T-helper 22 cell (primary cell): ENCODE measurements around the gene APOA5.

Source experiments
- DNase-seq: peaks from one replicate; pipeline ENCODE4 v3.0.0-alpha.2; 2020; ENCODE audit warnings: low read depth

APOA5 gene

DNA sequence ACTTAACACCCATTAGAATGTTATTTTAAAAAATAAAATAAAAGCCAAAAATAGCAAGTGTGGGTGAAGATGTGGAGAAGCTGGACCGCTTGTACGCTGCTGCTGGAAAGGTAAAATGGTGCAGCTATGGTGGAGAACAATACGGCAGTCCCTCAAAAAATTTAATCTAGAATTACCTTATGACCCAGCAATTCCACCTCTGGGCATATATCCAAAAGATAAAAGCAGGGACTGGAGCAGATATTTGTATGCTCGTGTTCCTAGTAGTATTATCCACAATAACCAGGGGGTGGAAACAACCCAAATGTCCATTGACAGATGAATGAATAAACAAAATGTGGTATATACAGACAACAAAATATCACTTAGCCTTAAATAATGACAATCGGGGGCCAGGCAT lies 6.1 kb upstream of the APOA5 start:
- no peak for DNase-seq

DNA sequence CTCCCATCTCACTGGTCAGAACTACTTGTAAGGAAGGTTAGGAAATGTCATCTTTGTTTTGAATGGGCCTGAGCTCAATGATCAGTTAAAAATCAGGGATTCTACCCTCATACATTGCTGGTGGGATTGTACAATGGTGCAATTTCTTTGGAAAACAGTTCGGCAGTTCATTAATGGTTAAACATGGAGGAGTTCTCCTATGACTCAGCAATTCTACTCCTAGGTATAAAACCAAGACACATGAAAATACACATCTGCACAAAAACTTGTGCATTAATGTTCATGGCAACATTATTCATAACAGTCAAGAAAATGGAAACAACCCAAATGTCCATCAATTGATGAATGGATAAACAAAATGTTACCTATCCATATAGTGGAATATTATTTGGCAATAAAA lies 4.9 kb upstream of the APOA5 start:
- no peak for DNase-seq

DNA sequence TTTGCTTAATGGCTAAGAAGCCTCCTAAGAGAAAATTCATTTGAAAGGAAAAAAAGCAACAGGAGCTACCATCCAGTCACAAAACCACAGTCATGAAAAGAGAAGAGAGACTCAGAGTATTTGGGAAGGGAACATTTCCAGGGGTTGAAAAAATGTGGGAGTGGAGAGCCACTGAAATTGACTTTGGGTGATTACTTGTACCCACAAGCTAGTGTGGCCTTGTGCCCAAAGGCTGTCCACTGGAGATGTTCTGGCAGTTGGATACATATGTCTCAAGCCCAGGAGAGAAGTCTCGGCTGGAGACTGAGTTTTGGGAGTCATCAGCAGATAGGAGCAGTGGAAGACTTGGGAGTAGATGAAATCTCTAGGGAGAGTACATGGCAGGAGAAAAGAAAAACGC lies 3.2 kb upstream of the APOA5 start:
- DNase-seq, result no peak

DNA sequence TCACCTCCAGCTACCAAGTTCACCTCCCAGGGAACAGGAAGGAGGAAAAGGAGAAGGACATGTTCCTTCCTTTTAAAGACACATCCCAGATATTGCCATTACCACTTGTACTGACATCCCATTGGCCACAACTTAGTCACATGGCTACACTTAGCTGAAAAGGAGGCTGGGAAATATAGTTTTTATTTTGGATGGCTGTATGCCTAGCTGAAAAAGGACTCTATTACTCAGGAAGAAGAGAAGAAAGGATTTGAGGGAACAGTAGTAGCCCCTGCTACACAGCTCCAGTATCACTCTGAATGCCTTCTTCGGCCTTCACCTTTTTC lies 2.1 kb upstream of the APOA5 start:
- DNase-seq, result no peak

DNA sequence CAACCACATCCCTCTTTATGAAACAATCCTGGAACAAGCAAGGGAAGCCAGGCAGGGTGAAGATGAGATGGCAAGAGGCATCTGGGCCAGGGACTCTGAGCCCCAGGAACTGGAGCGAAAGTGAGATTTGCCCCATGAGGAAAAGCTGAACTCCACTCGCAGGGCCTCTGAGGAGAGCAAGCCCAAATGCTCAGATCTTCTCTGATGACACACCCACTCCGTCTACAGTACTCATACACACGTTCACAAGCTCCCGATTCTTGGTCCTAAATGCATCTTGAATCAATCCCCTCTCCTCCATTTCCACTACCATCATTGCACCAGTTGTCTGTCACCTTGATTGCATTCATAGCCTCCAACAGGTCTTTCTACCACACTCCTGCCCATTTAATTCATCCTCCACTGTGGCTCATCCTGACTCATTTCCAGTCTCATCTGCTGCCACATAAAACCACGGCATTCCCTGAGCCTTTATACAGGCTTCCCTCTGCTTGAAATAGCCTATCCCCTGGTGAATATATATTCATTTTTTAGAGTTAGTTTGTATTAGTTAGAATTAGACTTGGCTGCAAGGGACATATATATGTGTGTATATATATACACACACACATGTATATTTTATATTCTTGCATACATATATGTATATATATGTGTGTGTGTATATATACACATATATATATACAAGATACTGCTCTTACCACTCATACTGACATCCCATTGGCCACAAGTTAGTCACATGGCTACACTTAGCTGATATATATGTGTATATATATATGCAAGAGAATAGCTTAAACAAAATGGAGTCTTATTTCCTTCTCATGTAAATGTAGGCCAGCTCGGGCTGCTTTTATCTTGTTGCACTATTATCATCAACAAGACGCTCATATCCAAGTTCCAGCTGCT lies 1.4 kb upstream of the APOA5 start:
- no peak for DNase-seq

DNA sequence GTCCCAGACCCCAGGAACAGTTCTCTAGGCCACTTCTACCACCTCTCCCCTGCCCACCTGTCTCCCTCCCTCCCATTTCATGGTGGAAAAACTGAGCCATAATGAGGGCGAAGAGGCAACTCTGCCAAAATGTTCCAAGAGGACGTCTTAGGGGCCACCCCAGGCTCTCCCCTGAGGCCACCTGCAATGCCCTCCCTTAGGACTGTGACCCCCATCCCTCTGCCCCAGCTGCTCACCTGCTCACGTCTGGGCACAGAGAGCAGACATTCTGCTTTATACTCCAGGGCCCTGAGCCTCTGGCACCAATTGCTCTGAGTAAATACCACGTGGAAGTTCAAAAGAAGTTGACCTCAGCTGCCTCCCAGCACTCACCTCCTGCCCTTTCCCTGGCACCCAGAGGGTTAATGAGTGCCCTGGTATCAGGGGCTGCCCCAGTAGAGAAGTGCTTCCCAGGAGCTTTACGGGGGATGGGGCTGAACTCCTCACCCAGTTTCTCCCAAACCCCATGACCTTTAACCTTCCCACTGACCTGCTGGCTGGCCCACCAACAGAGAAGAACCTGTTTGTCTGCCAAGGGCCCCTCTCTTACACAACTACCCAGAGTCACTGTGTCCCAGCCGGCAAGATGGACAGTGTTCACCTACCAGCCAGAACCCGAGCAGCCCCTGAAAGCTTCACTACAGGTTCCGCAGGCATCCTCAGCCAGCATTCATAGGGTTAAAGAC lies 627 bp upstream of the APOA5 start:
- DNase-seq, result no peak

DNA sequence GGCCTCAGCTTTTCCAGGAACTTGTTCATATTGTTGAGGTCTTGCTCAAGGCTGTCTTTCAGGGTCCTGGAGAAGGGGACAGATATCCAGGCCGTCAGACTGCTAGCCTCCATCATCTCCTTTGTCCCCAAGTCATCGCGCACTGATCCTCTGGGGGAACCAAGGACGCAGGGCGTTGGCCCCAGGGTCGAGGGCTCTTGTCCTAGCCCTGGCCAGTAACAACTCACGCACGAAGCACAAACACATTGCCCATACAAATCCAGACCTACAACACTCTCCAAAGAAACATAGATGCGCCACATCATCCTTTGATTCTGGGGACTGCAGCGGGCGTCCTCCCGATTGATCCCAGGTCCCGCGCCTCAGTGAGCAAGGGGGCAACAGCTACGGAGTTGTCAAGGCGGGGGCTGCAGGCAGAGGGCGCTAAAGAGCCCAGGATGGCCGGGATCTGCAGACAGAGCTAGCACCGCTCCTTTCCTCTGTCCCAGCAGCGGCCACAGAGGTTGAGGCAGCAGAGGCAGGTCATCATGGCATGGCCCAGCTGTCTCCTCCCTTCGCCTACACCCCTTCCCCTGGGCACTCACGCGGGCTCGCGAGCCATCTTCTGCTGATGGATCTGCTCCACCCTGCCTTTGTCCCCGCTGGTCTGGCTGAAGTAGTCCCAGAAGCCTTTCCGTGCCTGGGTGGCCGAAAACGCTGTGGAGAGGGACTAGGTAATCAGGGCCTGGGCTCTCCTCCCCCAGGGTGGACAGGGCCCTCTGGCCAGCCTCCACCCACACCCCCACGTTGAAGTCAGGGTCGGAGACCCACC lies 472 bp downstream of the APOA5 start:
- peak; percentile 48 for DNase-seq

DNA sequence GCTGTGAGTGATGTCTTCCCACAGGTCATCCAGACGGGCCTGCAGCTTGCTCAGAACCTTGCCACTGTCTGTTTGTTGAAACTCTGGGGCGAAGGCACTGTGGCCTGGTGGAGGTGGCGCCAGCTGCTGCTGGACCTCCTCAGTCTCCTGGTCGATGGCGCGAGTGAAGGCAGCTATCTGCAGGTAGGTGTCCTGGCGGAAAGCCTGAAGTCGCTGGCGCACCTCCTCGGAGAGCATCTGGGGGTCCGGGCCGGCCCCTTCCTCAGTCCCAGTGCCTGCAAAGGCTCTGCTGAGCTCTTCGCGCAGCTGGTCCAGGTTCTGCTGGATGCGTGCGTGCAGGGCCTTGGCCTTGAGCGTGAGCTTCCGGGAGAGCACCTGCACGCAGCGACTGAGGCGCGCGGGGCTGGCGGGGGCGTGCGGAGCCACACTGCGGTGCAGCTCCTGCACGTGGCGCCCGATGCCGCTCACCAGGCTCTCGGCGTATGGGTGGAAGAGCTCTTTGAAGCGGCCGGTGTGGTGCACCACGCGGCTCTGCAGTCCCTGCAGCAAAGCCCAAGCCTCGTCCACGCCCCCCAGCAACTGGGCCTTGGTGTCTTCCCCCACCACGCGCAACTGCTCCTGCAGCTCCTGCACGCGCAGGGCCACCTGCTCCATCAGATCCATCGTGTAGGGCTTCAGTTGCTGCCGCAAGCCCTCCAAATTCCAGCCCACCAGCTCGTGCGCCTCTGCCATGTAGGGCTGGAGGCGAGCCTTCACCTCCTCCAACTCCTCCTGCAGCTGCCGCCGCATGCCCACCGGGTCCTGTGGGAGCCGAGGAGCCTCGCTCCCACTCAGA lies 1.3 kb downstream of the APOA5 start:
- no peak for DNase-seq

DNA sequence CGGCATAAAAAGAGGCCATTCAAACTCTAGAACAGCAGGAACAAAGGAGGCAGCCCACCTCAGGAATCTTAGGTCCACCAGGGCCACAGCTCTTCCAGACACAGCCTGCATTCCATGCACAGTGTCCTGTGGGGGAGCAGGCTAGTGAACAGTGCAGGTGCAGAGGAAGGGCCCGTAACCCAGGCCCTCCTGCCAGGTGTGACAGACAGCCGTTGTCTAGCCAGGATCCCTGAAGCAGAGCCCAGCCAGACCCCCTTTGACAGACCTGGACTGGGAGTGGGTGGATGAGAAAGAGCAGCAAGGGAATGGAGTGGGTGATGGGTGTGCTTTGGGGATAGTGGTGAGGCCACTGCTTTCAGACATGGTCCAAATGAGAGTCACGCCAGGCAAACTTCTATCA lies 2.7 kb downstream of the APOA5 start:
- no peak for DNase-seq

DNA sequence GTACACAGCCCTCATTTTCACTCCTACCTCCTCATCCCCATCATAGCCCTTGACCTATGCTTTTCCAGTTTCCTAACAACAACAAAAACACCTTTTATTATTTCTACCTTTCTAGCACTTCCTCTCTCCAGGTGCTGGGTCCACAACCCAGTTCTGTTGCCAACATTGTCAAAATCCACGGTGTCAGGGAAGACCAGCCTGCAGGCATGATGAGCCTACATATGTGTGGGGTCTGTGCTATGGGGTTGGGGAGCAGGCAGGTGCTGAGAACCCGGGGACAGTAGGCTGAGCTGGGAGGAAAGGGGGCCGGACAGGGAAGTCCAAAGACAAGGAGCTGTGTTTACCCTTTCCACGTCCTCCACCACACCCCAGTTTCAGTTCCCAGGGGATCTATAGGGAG lies 3.1 kb downstream of the APOA5 start:
- DNase-seq, result no peak

DNA sequence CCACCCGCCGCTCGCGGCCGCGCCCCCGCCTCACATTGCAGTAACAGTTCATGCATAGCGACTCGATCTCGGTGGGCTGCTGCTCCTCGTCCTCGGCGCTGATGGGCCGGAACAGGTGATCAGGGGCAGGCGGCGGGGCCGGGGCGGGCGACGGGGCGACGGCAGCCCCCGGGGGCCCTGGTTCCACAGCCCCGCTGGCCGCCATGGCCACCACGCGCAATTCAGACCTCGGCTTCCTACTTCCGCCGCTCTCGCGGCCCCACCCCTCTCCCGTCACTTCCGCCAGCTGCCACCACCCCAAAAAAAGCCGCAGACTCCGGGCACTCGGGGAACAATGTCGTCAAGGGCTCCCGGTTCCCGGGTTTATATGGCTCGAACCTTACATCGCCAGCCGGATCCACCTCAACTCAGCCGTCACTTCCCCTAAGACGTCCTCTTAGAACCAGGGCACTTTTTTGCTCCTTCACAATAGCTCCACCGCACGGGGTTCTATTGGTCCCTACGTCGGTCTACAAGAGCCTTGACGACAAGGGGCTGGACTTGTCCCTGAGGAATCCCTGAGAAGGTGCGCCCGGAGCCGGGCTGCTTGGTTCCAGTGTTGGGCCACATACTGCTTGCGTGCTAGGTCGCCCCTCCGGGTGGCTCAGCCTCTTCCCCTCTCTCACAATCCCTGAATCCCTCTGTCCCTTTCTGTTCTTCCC lies 3.7 kb downstream of the APOA5 start, which contains the start of gene ZPR1:
Gene ZPR1 (minus strand): TSS at position 238 of the 701 bp plus-strand sequence. CDS start 33 bp downstream, at position 205.
- peak; percentile 81 for DNase-seq

DNA sequence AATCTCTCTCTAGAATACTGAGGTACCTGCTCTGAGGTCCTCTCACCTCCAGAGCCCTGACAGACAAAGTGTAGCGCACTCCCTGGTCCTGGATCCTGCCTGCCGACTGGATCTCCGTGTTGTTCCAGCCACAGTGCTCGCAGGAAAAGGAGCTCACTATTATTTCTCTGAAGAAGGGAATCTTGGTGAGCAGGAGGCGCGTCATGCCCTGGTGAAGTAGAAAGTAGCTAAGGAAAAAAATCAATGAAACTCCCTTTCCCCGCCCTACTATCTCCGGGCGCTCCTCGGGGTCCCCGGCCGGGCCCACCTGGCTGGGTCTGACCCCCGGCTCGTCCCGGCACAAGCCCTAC lies 4.3 kb downstream of the APOA5 start:
- no peak for DNase-seq

DNA sequence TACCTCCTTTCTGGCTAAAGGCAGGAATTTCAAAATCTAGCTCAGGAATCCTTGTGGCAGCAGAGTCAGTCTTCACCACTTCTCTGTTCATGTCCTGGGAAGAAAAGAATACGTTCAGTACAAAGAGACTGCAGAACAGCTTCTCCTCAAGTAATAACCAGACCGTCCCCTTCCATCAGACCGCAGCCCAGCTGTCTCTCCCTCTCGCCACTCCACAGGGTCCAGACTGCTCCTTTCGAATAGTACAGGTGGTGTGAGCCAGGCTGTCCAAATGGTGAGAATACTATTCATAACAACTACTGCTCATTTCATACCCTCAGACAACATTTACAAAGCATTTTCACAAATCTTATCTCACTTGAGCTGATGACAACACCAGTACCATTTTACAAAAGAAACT lies 4.7 kb downstream of the APOA5 start:
- DNase-seq, result no peak

DNA sequence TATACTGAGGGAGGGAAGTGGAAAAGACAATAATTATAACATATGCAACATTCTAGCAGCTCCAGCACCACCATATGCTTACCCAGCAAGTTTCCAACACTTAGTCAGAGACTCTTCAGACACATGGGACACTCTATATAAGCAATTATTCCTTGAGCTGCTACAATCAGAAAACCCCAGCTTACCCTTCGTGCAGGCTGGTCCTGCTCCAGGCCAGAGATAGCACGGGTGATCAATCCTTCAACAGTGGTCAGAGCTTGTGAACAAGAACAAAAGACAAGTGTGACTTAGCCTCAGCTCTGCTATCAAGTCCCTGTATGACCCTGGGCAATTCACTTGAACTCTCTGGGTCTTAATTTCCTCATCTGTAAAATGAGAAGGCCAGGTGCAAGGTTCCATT lies 5.4 kb downstream of the APOA5 start:
- no peak for DNase-seq

DNA sequence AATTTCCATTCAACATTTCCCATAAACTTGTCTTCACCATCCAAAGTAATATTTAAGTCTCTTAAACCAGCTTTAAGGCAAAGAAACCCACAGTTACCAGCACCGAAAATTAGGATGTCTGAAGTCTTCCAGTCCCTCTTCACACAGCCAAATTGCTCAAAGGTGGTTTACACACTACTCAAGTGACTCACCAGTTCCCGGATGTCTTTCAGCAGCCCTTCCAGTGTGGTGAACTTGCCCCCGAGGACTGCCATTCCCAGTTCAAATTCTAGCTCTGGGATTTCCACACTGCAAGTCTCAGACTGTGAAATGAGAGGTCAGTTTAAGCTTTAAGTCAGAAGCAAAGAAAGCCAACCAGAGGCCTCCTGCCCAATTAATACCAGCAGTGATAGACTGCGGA lies 9.0 kb downstream of the APOA5 start:
- no peak for DNase-seq

DNA sequence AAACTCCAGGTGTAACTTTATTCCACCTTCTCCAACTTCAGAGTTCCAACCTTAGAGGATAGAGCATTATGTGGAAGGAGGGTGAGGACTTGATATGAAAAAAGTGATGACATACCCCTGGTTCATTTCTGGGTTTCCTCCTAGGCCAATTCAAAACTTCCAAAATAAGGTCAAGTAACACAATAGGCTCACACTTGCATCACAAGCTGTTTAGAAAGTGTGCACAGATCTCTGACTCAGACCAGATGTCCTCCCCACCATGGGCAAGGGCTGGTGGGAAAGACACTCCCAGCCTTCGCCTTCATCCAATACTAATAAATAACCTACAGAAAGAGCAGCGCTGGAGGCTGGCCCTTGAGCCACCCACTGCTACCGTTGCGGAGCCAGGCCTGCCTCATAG lies 13.1 kb downstream of the APOA5 start:
- no peak for DNase-seq

DNA sequence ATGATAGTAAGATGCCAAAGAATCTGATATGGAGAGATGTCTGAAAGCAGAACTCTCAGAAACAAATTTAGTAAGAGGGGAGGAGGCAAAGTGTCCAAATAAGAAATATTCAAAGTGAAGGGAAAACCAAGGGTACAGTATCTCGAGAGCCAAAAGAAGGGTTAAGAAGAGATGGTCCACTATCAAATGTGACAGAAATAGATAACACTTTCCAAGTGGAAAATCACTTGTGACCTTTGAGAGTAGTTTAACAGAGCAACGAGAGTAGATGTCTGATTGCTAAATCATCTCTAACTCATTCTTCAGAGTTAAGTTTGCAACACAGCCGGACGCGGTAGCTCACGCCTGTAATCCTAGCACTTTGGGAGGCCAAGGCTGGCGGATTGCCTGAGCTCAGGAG lies 14.6 kb downstream of the APOA5 start:
- no peak for DNase-seq

DNA sequence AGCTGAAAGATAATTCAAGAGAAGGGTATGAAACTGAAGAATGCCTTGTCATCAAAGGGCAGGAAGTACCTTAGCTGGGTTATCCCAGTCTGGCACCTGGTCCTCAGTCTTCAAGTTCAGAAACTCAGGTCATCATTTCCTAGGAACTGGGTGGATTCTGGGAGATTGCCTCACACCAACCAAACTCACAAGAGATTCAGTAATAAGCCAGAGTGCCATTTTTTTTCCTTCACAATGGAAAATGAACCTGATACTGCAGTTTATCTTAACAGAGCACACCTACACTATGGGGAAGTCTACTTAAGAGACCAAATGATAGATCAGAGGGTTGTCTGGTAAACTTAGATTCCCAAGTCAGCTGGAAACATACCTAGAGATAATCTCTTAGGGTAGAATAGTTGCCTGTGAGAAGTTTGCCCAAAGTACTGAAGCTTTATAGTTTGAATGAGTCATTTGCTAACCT lies 15.1 kb downstream of the APOA5 start:
- no peak for DNase-seq

DNA sequence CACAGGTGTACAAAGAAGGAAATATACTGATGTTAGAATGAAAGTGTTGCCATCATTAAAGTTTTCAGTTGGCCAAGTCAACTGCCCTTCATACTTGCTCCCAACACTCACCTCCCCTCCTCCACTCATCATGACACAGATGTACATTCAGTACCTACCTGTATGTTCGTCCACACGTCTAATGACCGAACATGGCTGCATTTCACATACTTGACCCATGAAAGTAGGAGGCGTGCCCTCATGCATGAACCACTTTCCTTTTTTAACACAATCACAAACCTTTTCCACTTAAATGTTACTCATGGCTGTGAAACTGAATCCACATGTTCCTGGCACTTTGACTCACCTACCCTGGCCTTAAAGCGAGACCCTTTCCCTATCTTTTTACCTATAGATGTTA lies 15.7 kb downstream of the APOA5 start:
- DNase-seq, result no peak

DNA sequence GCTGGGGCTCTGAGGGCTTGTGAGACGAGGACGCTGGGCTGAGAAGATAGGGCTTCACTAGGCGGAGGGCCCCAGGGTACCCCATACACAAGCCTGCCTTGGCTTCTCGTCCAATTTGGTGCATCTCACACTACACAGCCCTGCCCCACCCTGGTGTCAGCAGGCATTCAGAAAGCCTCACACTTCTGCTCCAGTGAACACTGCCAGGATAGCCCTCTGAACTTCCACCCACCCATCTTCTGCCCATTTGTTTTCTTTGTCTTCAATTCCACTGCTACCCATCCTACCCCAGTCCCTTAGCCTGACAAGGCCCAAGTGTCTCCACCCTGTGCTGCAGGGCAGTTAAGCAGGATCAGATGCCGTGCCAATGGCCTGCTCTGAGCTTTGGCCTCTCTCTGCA lies 17.0 kb downstream of the APOA5 start:
- no peak for DNase-seq
